Smooth muscle cell (in vitro differentiated cells): ENCODE results near the gene CRADD. TPM values are rescaled to one million over a fixed set of nuclear protein-coding genes. Genes with fewer than 3 reads are reported as not detected.

Experiments used
- DNase-seq: peaks from one replicate; lab custom pipeline; 2025; ENCODE audit not compliant: unreplicated experiment; lab: John Stamatoyannopoulos, UW
- H2AFZ ChIP-seq: fragments of 200-600 bp; sonication (generic); 2 replicates; pipeline ENCODE4 v1.6.0; 2016; ENCODE audit warnings: antibody characterized with exemption, low read depth, mild to moderate bottlenecking
- H3F3A ChIP-seq: fragments of 200-600 bp; sonication (generic); 2 replicates; pipeline ENCODE4 v1.6.0; 2017; ENCODE audit warnings: antibody characterized with exemption, low read depth
- H3K27ac ChIP-seq: fragments of 200-600 bp; sonication (generic); 2 replicates; pipeline ENCODE4 v1.5.1; 2016; ENCODE audit warnings: low read depth, mild to moderate bottlenecking
- H3K27me3 ChIP-seq: fragments of 200-600 bp; sonication (generic); 2 replicates; pipeline ENCODE4 v1.6.1; 2016; ENCODE audit warnings: low read depth, mild to moderate bottlenecking
- H3K36me3 ChIP-seq: fragments of 200-600 bp; sonication (generic); 2 replicates; pipeline ENCODE4 v1.5.1; 2016; ENCODE audit warnings: low read depth
- H3K4me1 ChIP-seq: fragments of 200-600 bp; sonication (generic); 2 replicates; pipeline ENCODE4 v1.5.1; 2016; ENCODE audit warnings: low read depth
- H3K4me2 ChIP-seq: fragments of 200-600 bp; sonication (generic); 2 replicates; pipeline ENCODE4 v1.6.0; 2016; ENCODE audit warnings: mild to moderate bottlenecking
- H3K4me3 ChIP-seq: fragments of 200-600 bp; sonication (generic); 2 replicates; pipeline ENCODE4 v1.5.1; 2016; ENCODE audit warnings: mild to moderate bottlenecking
- H3K79me2 ChIP-seq: fragments of 200-600 bp; sonication (generic); 2 replicates; pipeline ENCODE4 v1.6.0; 2016; ENCODE audit warnings: low read depth, mild to moderate bottlenecking
- H3K9ac ChIP-seq: fragments of 200-600 bp; sonication (generic); 2 replicates; pipeline ENCODE4 v1.6.0; 2016; ENCODE audit warnings: low read depth
- H3K9me3 ChIP-seq: fragments of 200-600 bp; sonication (generic); replicated peaks from 2 replicates; pipeline ENCODE4 v1.5.1; 2016; ENCODE audit warnings: low read depth
- H4K20me1 ChIP-seq: fragments of 200-600 bp; sonication (generic); 2 replicates; pipeline ENCODE4 v1.6.0; 2016; ENCODE audit warnings: low read depth
- CTCF ChIP-seq: fragments of 200-600 bp; sonication (generic); IDR thresholded peaks from 2 replicates; pipeline ENCODE4 v1.5.1; 2017; ENCODE audit warnings: borderline replicate concordance, mild to moderate bottlenecking, antibody characterized with exemption; ENCODE audit not compliant: insufficient read depth, poor library complexity, severe bottlenecking
- WGBS: methylation state at CpG from one replicate; pipeline ENCODE4 v1.1.7; 2016; ENCODE audit warnings: low lambda C conversion rate; 5-methylcytosine and 5-hydroxymethylcytosine counted together
- polyA plus RNA-seq: library from polyadenylated mRNA; unstranded; fragments of >200 nt; fragmentation: Nextera tagmentation; extraction: Ambion mirVana; gene quantifications from 2 replicates; pipeline ENCODE4 v1.2.1, GENCODE V29; 2016
- total RNA-seq: library from RNA; depleted of rRNA; stranded (reverse); fragments of >200 nt; gene quantifications from 2 replicates; pipeline ENCODE4 v1.2.3, GENCODE V29; 2014

CRADD gene
- total and polyA plus RNA-seq, 2 experiments from 2014 or later = 10.7 to 28.6 TPM

GRCh38 chr12:93895089-93895445 lies 217.9 kb downstream of the CRADD start:
- WGBS = 85% methylated on average over 6 of the region's 6 CpGs
- H3K79me2 ChIP-seq = no peaks in the 10 kb centered on the region
- H3K4me1 ChIP-seq = peaks cover 14% of the 10 kb centered on the region
- H3K27me3 ChIP-seq = no peaks in the 10 kb centered on the region
- no peak overlapping the region for H3K4me3 ChIP-seq
- H3K27ac ChIP-seq = no peak overlapping the region
- no peak overlapping the region for H3K4me2 ChIP-seq
- TF ChIP-seq CTCF = no peak
- H3F3A ChIP-seq = no peaks in the 10 kb centered on the region
- H4K20me1 ChIP-seq = no peaks in the 10 kb centered on the region
- H3K9ac ChIP-seq = no peak overlapping the region
- no peaks in the 10 kb centered on the region for H3K9me3 ChIP-seq
- DNase-seq = no peak
- H3K36me3 ChIP-seq = no peaks in the 10 kb centered on the region
- H2AFZ ChIP-seq = no peak overlapping the region

GRCh38 chr12:93896427-93896826 lies 219.3 kb downstream of the CRADD start:
- no peaks in the 10 kb centered on the region for H3K36me3 ChIP-seq
- no peaks in the 10 kb centered on the region for H3K79me2 ChIP-seq
- no peaks in the 10 kb centered on the region for H3K27me3 ChIP-seq
- no peaks in the 10 kb centered on the region for H3K9me3 ChIP-seq
- 100% methylated on average over 1 of the region's 1 CpG for WGBS
- no peak overlapping the region for H3K4me3 ChIP-seq
- H3K4me1 ChIP-seq = peaks cover 14% of the 10 kb centered on the region
- no peaks in the 10 kb centered on the region for H4K20me1 ChIP-seq
- DNase-seq = no peak
- no peak overlapping the region for H3K9ac ChIP-seq
- no peaks in the 10 kb centered on the region for H3F3A ChIP-seq
- H2AFZ ChIP-seq = no peak overlapping the region
- TF ChIP-seq CTCF = peak; percentile 10
- no peak overlapping the region for H3K27ac ChIP-seq
- no peak overlapping the region for H3K4me2 ChIP-seq

GRCh38 chr12:93896952-93897351 lies 219.8 kb downstream of the CRADD start:
- 92% methylated on average over 6 of the region's 6 CpGs for WGBS
- Histone ChIP-seq H3K36me3 (no peaks in the 10 kb centered on the region), H3K79me2 (no peaks in the 10 kb centered on the region), H3K9ac (no peak overlapping the region), H4K20me1 (no peaks in the 10 kb centered on the region), H2AFZ (no peak overlapping the region), H3K27me3 (no peaks in the 10 kb centered on the region), H3F3A (no peaks in the 10 kb centered on the region), H3K27ac (no peak overlapping the region), H3K9me3 (no peaks in the 10 kb centered on the region), H3K4me2 (no peak overlapping the region), H3K4me1 (peaks cover 13% of the 10 kb centered on the region), H3K4me3 (no peak overlapping the region)
- no peak for TF ChIP-seq CTCF
- no peak for DNase-seq

- Histone ChIP-seq H3F3A (no peaks in the 10 kb centered on the region), H3K4me1 (no peaks in the 10 kb centered on the region), H3K36me3 (no peaks in the 10 kb centered on the region), H3K4me3 (no peak overlapping the region), H3K27ac (no peak overlapping the region), H3K9ac (no peak overlapping the region), H4K20me1 (no peaks in the 10 kb centered on the region), H3K9me3 (no peaks in the 10 kb centered on the region), H3K27me3 (no peaks in the 10 kb centered on the region), H2AFZ (no peak overlapping the region), H3K79me2 (no peaks in the 10 kb centered on the region), H3K4me2 (no peak overlapping the region)
- WGBS = 97% methylated on average over 3 of the region's 3 CpGs
- TF ChIP-seq CTCF = no peak
- DNase-seq = no peak
These were observed 224.6 kb downstream of the CRADD start for GRCh38 chr12:93901739-93902138.
